ENCODE results near the gene ANKRD11. TPM values are rescaled to one million over a fixed set of nuclear protein-coding genes. Genes with fewer than 3 reads are reported as not detected.

ANKRD11 gene
- polyA plus RNA-seq (ENCODE audit: insufficient read length): 105 TPM
- long read RNA-seq, donor 1, transcript ANKRD11-219 (1 exons, 2,239 nt): major isoform, 22 of 53 reads
- long read RNA-seq, donor 1, partial matches to known transcripts: 29 of 53 reads
- long read RNA-seq, donor 1, other reads (novel, unspliced or antisense): 0 of 53 reads
- long read RNA-seq, donor 2, transcript ANKRD11-219 (1 exons, 2,239 nt): major isoform, 6 of 32 reads
- long read RNA-seq, donor 2, partial matches to known transcripts: 23 of 32 reads
- long read RNA-seq, donor 2, other reads (novel, unspliced or antisense): 0 of 32 reads
- long read RNA-seq, donor 3, transcript ANKRD11-219 (1 exons, 2,239 nt): major isoform, 6 of 61 reads
- long read RNA-seq, donor 3, partial matches to known transcripts: 52 of 61 reads
- long read RNA-seq, donor 3, other reads (novel, unspliced or antisense): 0 of 61 reads
- long read RNA-seq, donor 4, partial matches to known transcripts: 0 of 2 reads
- long read RNA-seq, donor 4, other reads (novel, unspliced or antisense): 0 of 2 reads
- long read RNA-seq, donor 5, partial matches to known transcripts: 0 of 11 reads
- long read RNA-seq, donor 5, other reads (novel, unspliced or antisense): 5 of 11 reads
- long read RNA-seq, donor 6, transcript ANKRD11-219 (1 exons, 2,239 nt): major isoform, 7 of 17 reads
- long read RNA-seq, donor 6, partial matches to known transcripts: 8 of 17 reads
- long read RNA-seq, donor 6, other reads (novel, unspliced or antisense): 0 of 17 reads
- long read RNA-seq, donor 7, transcript ANKRD11-219 (1 exons, 2,239 nt): major isoform, 8 of 6,969 reads
- long read RNA-seq, donor 7, partial matches to known transcripts: 3,734 of 6,969 reads
- long read RNA-seq, donor 7, other reads (novel, unspliced or antisense): 3,219 of 6,969 reads
- long read RNA-seq, donor 8, transcript ANKRD11-219 (1 exons, 2,239 nt): major isoform, 5 of 7 reads
- long read RNA-seq, donor 8, partial matches to known transcripts: 0 of 7 reads
- long read RNA-seq, donor 8, other reads (novel, unspliced or antisense): 0 of 7 reads

GRCh38 chr16:89490439-89491237 lies at the start of gene ANKRD11:
ANKRD11 (minus strand) TSS chr16:89490561; CDS start chr16:89317019, 173,542 bp downstream.
- DNase-seq: peak; percentile 98

DNA sequence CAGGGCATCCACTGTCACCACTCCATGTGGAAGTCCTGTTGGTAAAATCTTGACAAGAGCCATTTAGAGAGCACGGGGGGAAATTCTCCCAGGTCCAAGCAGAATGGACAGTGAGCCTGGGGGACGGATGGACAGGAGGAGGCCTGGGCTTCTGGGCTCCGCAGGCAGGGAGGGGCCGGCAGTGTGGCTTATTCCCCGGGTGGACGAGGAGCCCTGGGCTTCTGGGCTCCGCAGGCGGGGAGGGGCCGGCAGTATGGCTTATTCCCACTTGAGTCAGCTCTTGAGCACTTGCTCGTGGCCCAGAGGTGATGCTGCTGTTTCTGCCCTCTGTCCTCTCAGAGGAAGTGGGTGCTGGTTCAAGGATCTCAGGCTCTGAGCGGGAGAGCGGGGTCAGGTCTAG lies 47.9 kb upstream of the ANKRD11 start:
- no peak for DNase-seq

- DNase-seq: no peak
These were observed 47.2 kb upstream of the ANKRD11 start for GRCh38 chr16:89537549-89537925.

DNA sequence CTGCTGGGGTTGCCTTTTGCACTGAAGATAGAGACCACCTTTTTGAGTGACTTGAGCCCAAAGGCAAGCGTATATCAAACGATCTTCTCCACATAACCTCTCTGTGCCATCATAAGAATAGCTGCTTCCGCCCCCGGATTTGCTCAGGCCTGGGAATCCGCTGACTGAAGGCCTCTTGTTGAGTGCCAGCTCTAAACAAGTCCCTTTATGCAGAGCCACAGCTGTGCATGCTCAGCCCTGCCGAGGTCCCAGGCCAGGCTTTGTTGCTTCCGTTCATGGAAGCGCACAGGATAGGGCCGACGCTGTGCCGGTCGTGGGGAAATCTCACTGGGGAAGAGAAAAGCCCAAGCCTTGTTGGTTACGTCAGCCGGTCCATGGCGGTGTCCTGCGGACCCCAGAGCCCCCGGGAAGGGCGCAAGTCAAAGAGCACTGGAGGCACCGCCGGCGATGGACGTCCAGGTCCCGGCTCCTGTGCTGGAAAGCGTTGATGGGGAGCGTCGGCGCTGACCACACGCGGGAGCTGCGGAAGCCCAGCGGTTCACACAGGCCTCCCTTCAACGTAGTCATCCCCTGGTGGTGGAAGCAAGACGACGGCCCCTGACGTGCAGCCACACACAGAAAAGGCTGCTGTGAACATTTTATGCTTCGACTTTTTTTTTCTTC lies 46.7 kb upstream of the ANKRD11 start:
- DNase-seq: no peak

DNA sequence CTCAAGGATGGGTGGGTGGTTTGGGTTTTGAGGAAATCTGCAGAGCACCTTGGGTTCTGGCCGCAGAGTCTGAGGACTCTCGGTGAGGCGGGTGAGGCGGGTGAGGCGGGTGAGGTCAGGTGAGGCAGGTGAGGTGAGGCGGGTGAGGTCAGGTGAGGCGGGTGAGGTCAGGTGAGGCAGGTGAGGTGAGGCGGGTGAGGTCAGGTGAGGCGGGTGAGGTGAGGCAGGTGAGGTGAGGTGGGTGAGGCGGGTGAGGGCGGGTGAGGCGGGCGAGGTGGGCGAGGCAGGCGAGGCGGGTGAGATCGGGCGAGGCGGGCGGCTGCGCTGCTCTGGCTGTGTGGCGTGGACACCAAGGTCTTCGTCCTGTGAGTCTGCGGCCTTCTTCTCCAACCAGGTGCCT lies 46.0 kb upstream of the ANKRD11 start:
- DNase-seq: no peak

DNA sequence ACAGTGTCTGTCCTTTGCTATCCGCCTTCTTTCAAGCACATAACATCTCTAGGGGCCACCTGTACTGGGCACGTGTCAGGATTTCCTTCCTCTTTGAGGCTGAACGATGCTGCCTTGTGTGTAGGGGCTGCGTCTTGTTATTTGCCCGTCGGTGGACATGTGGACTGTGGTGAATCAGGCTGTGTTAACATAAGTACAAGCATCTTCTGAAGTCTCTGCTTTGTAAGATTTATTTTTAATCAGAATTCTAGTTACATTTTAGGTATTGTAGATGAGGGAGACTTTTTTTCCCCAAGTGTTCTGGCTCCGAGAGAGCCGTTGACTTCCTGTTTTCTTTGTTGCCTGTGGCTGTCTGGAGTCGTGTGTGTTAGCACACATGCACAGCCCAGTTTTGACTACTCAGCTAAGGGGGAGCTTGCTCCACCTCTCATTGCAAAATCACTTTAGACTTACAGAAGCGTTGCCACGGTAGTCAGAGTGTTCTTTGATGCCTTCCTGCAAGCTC lies 43.9 kb upstream of the ANKRD11 start:
- no peak for DNase-seq

GRCh38 chr16:89531821-89532526 lies 41.6 kb upstream of the ANKRD11 start:
- no peak for DNase-seq

GRCh38 chr16:89530401-89531381 lies 40.3 kb upstream of the ANKRD11 start:
- no peak for DNase-seq

DNA sequence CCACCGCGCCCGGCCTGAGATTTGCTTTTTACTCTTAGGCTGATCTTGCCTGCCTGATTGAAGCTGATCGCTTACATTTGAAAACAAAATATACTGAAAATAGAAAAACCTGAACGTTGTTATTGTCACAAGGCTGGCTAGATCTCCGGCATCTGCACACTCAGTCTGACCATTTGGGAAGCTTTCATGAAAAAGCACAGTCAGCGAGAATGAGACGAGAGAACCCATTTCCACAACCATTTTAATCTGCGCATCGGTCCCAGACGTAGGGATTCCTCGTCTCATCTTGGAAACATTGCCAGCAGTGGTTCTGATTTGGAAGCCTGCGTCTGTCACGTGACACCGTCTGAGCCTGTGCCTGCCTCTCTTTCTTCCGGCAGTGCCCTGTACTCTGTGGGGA lies 38.7 kb upstream of the ANKRD11 start:
- no peak for DNase-seq

DNA sequence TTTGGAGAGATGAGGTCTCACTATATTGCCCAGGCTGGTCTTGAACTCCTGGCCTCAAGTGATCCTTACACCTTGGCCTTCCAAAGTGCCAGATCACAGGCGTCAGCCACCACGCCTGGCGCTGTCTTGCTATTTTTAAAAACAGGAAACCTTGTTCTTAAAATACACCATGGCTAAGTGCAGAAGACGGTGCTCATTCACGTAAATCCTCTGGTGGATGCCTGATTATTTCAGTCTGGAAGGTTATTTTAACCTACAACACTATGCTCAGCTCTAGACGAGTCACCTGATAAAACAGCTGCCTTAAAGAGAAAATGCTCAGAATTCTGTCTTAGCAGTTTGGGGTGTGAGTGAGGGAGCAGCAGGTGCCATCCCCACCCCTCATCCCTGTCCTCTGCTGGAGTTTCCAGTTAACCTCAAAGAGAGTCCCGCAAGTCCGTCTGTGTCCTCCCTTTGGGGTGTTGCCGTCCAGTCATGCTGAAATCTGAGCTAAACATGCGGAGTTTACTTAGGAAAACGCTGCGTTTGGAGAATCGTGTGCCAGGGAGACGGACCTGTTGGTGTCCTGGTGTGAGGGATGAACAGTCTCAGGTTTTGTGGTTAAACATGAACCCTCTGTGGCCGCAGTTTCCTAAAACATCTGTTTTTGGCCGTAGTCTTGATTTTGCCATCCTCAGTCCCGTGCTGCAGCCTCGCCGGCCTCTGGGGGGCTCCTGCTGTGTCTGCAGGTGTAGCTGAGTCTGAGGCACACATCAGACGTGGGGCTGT lies 35.0 kb upstream of the ANKRD11 start:
- no peak for DNase-seq

GRCh38 chr16:89523680-89524344 lies 33.5 kb upstream of the ANKRD11 start:
- no peak for DNase-seq

DNA sequence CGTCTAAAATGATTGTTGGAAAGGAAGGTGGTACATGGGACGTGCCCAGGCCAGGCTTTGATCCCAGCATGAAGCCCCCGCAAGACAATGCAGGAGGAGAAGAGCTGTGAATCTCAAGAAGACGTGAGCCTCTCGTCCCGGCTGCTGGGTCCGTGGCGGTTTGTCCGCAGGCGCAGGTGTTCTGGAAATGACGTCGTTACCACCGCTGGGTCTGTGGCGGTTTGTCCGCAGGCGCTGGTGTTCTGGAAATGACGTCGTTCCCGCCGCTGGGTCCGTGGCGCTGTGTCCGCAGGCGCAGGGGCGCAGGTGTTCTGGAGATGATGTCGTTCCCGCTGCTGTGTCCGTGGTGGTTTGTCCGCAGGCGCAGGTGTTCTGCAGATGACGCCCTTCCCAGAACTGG lies 31.9 kb upstream of the ANKRD11 start:
- no peak for DNase-seq

- no peak for DNase-seq
These were observed 29.5 kb upstream of the ANKRD11 start for GRCh38 chr16:89519881-89520280.

GRCh38 chr16:89517128-89517527 lies 26.8 kb upstream of the ANKRD11 start:
- DNase-seq: no peak

DNA sequence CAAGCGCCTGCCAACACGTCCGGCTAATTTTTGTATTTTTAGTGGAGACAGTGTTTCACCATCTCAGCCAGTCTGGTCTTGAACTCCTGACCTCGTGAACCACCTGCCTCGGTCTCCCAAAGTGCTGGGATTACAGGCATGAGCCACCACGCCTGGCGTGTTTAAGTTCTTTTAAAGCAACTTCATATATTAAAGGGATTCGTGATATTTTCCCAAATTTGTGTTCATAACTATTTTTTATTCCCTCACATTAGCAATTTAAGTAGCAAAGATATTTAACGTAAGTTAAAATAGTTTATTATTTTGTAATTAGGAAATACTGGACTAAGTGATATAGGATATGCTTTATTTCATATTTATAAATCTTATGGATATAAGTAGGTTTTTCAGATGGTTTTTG lies 22.1 kb upstream of the ANKRD11 start:
- no peak for DNase-seq

DNA sequence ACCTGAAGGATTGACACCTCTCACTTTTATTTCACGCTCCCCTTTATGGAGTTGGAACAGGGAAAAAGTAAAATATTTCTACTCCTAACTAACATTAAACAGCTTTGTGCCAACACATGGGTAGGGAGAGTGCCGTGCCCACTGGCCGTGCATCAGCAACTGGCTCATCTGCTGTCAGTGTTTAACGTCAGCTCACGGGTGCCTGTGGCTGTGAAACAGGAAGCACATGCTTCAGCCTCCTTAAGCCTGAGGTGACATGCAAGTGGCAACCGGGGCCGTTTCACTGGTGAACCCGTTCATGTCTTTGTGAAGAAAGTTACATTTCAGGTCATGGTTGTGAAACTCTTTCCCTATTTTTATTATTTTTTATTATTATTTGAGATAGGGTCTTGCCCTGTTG lies 21.0 kb upstream of the ANKRD11 start:
- DNase-seq: no peak

- DNase-seq: no peak
These were observed 20.2 kb upstream of the ANKRD11 start for GRCh38 chr16:89510526-89510925.
